ENCODE results near the gene SOX15. TPM values are rescaled to one million over a fixed set of nuclear protein-coding genes. Genes with fewer than 3 reads are reported as not detected.
A peak's percentile ranks its signal among the peaks of the same experiment; 100 is the strongest.

SOX15 gene
- total and polyA plus RNA-seq, 2 of the 13 experiments (the other 11 are each of a cell fraction or from before 2014, with no cell fraction given): 0.07 to 0.18 TPM

- TF ChIP-seq CAMTA2 (CRISPR knock-in tag; IDR thresholded peaks at IDR 0.05; ENCODE audit: borderline replicate concordance) (0 out of 2 replicates have a peak, but pooled peaks have one; percentile 59), SP4 (CRISPR knock-in tag; IDR thresholded peaks at IDR 0.05) (peak; percentile 36; the same call in 1 of the 2 replicates), ZNF543 (CRISPR knock-in tag; IDR thresholded peaks at IDR 0.05) (peak; percentile 5; the same call in 1 of the 2 replicates), SIN3A (IDR thresholded peaks at IDR 0.05; ENCODE audit: borderline replicate concordance, low read depth, low read length) (0 out of 2 replicates have a peak, but pooled peaks have one; percentile 25), ZNF891 (CRISPR knock-in tag; IDR thresholded peaks at IDR 0.05) (peak; percentile 27), MEF2D (CRISPR knock-in tag; IDR thresholded peaks at IDR 0.05) (peak; percentile 60), SP2 (CRISPR knock-in tag; IDR thresholded peaks at IDR 0.05) (peak; percentile 22), ZNF44 (CRISPR knock-in tag; IDR thresholded peaks at IDR 0.05) (peak; percentile 65; the same call in 1 of the 2 replicates), ZBTB43 (CRISPR knock-in tag; conservative IDR thresholded peaks at IDR 0.05) (no peak), HOXD1 (CRISPR knock-in tag; IDR thresholded peaks at IDR 0.05) (no peak), ARID4A (CRISPR knock-in tag; IDR thresholded peaks at IDR 0.05; ENCODE audit: borderline replicate concordance) (peak; percentile 57; the same call in 1 of the 2 replicates), PBX2 (CRISPR knock-in tag; IDR thresholded peaks at IDR 0.05) (no peak), ZBTB38 (CRISPR knock-in tag; IDR thresholded peaks at IDR 0.05) (peak; percentile 38), ZNF691 (CRISPR knock-in tag; IDR thresholded peaks at IDR 0.05; ENCODE audit: borderline replicate concordance, low read depth) (no peak), CCDC6 (CRISPR knock-in tag; IDR thresholded peaks at IDR 0.05) (peak; percentile 24; the same call in 1 of the 2 replicates), MTF2 (CRISPR knock-in tag; IDR thresholded peaks at IDR 0.05; ENCODE audit: borderline replicate concordance) (peak; percentile 22; the same call in 1 of the 2 replicates), TBX2 (CRISPR knock-in tag; IDR thresholded peaks at IDR 0.05; ENCODE audit: borderline replicate concordance) (no peak), TSC22D2 (CRISPR knock-in tag; IDR thresholded peaks at IDR 0.05; ENCODE audit: borderline replicate concordance) (0 out of 2 replicates have a peak, but pooled peaks have one; percentile 4), CERS6 (CRISPR knock-in tag; IDR thresholded peaks at IDR 0.05) (no peak)
Measured at GRCh38 chr17:7561028-7561575, 28.8 kb downstream of the SOX15 start (continued).

Measured in HepG2 (cell line).